Motor neuron (in vitro differentiated cells): Measurements from ENCODE around the gene PCDH9. TPM values are rescaled to one million over a fixed set of nuclear protein-coding genes. Genes with fewer than 3 reads are reported as not detected.

Experiments used
- ATAC-seq, 8 experiments: fragments of 200-7000 bp; cut with Tn5 transposase; replicated peaks in 6 of 8; 2 replicates each; pipeline ENCODE4 v1.8.0; 2021; ENCODE audit warnings: mild to moderate bottlenecking in 8 of 8, moderate library complexity in 8 of 8
- H3K27ac ChIP-seq, 2 donors: fragments of 250-450 bp; sonication (Bioruptor Pico); 2 replicates each; pipeline ENCODE4 v1.9.0; 2021; ENCODE audit warnings: antibody characterized with exemption in 2 of 2, mild to moderate bottlenecking in 2 of 2, moderate library complexity in 1 of 2
- H3K4me1 ChIP-seq, 2 donors: fragments of 250-450 bp; sonication (Bioruptor Pico); replicated peaks in 1 of 2; 2 replicates each; pipeline ENCODE4 v1.6.1; 2021; ENCODE audit warnings: antibody characterized with exemption in 2 of 2, mild to moderate bottlenecking in 2 of 2, moderate library complexity in 1 of 2
- H3K4me3 ChIP-seq, 5 donors: fragments of 250-450 bp; sonication (Bioruptor Pico); 2 replicates each; pipeline ENCODE4 v1.9.0; 2021; ENCODE audit warnings: antibody characterized with exemption in 5 of 5, mild to moderate bottlenecking in 5 of 5, moderate library complexity in 4 of 5
- WGBS, 10 experiments: fragments of 450-650 bp; shearing (Covaris generic); methylation state at CpG; one replicate each; pipeline ENCODE4 v1.0.0; 2022; 5-methylcytosine and 5-hydroxymethylcytosine counted together
- in situ Hi-C, 9 experiments: fragments of 400-800 bp; cut with MboI; loops; one replicate each; pipeline ENCODE4 v1.15.0; 2021; ENCODE audit warnings: low sequenced_read_pairs in 9 of 9, low pct_unique_long_range_greater_than_20kb in 2 of 9; ENCODE audit not compliant: unreplicated experiment in 9 of 9
- total RNA-seq, 8 experiments: library from RNA; unstranded; fragments of 300-600 nt; gene quantifications; 2 replicates each; pipeline versions ENCODE4 v1.2.3 to v1.2.4, GENCODE V29; 2022

The PCDH9 gene
- total RNA-seq, 8 experiments from 2014 or later = 0.51 to 201 (median 64.7) TPM

- no peak overlapping the region for H3K4me3 ChIP-seq
- no peak for ATAC-seq
- whole genome bisulfite sequencing, 10 experiments = 0 to 100% (median 90%) methylated on average over 1 to 2 of the region's 2 CpGs; no CpG with 5 or more reads in 1 of the 10 experiments
- peaks cover 7 to 15% of the 10 kb centered on the region in 2 donors for H3K4me1 ChIP-seq
- in situ Hi-C loops = no loop called here
- no peak overlapping the region for H3K27ac ChIP-seq
Observed at GRCh38 chr13:66489586-66489985, 740.5 kb downstream of the PCDH9 start.

GRCh38 chr13:66489172-66489571 lies 741.0 kb downstream of the PCDH9 start:
- ATAC-seq = no peak
- H3K4me3 ChIP-seq = no peak overlapping the region
- WGBS, 10 experiments = 15 to 100% (median 100%) methylated on average over 1 of the region's 1 CpG; no CpG with 5 or more reads in 2 of the 10 experiments
- in situ Hi-C loops = no loop called here
- H3K27ac ChIP-seq = no peak overlapping the region
- H3K4me1 ChIP-seq = peaks cover 7 to 15% of the 10 kb centered on the region in 2 donors

GRCh38 chr13:66483712-66484111 lies 746.4 kb downstream of the PCDH9 start:
- ATAC-seq = no peak
- H3K27ac ChIP-seq = no peak overlapping the region
- in situ Hi-C loops = no loop called here

GRCh38 chr13:66482836-66483235 lies 747.3 kb downstream of the PCDH9 start:
- no peaks in the 10 kb centered on the region for H3K4me1 ChIP-seq
- in situ Hi-C loops = no loop called here
- WGBS, 10 experiments = 18 to 90% (median 74%) methylated on average over 2 to 4 of the region's 4 CpGs; no CpG with 5 or more reads in 2 of the 10 experiments
- H3K27ac ChIP-seq = no peak overlapping the region
- H3K4me3 ChIP-seq = no peak overlapping the region
- no peak for ATAC-seq

More at GRCh38 chr13:66483712-66484111, 746.4 kb downstream of the PCDH9 start:
- Histone ChIP-seq H3K4me1 (no peaks in the 10 kb centered on the region), H3K4me3 (no peak overlapping the region)
- 0 to 100% (median 50%) methylated on average over 1 to 5 of the region's 9 CpGs; no CpG with 5 or more reads in 3 of the 10 experiments for WGBS, 10 experiments

GRCh38 chr13:66477816-66478215 lies 752.3 kb downstream of the PCDH9 start:
- H3K4me1 ChIP-seq = no peaks in the 10 kb centered on the region
- WGBS, 10 experiments = 0 to 89% (median 77%) methylated on average over 2 to 4 of the region's 4 CpGs; no CpG with 5 or more reads in 1 of the 10 experiments
- H3K27ac ChIP-seq = no peak overlapping the region
- ATAC-seq = no peak
- in situ Hi-C loops = no loop called here
- no peak overlapping the region for H3K4me3 ChIP-seq

GRCh38 chr13:66475061-66475460 lies 755.1 kb downstream of the PCDH9 start:
- Histone ChIP-seq H3K27ac (no peak overlapping the region), H3K4me3 (no peak overlapping the region), H3K4me1 (no peaks in the 10 kb centered on the region)
- in situ Hi-C loops = no loop called here
- no peak for ATAC-seq

- no peak overlapping the region for H3K4me3 ChIP-seq
- ATAC-seq = no peak
- WGBS, 10 experiments = 7 to 90% (median 82%) methylated on average over 3 to 6 of the region's 6 CpGs
- no peaks in the 10 kb centered on the region for H3K4me1 ChIP-seq
- in situ Hi-C loops = no loop called here
- no peak overlapping the region for H3K27ac ChIP-seq
Observed at GRCh38 chr13:66469745-66470144, 760.4 kb downstream of the PCDH9 start.

- Histone ChIP-seq H3K4me1 (no peaks in the 10 kb centered on the region), H3K4me3 (no peak overlapping the region), H3K27ac (no peak overlapping the region)
- in situ Hi-C loops = no loop called here
- ATAC-seq = no peak
Observed at GRCh38 chr13:66468656-66469055, 761.5 kb downstream of the PCDH9 start.

GRCh38 chr13:66462187-66462586 lies 767.9 kb downstream of the PCDH9 start:
- 3 to 100% (median 79%) methylated on average over 1 to 3 of the region's 3 CpGs for WGBS, 10 experiments
- no peak overlapping the region for H3K4me3 ChIP-seq
- H3K27ac ChIP-seq = no peak overlapping the region
- in situ Hi-C loops = no loop called here
- ATAC-seq = no peak
- no peaks in the 10 kb centered on the region for H3K4me1 ChIP-seq

GRCh38 chr13:66461021-66461420 lies 769.1 kb downstream of the PCDH9 start:
- WGBS, 10 experiments = 13 to 100% (median 89%) methylated on average over 1 of the region's 1 CpG; no CpG with 5 or more reads in 3 of the 10 experiments
- no peaks in the 10 kb centered on the region for H3K4me1 ChIP-seq
- ATAC-seq = peak in 1 of 8 experiments; percentile 30
- in situ Hi-C loops = no loop called here
- H3K4me3 ChIP-seq = no peak overlapping the region
- H3K27ac ChIP-seq = no peak overlapping the region

- WGBS, 10 experiments = 0 to 100% (median 89%) methylated on average over 1 to 3 of the region's 3 CpGs; no CpG with 5 or more reads in 1 of the 10 experiments
- H3K4me3 ChIP-seq = no peak overlapping the region
- peak in 2 of 8 experiments; percentile 48 to 91 for ATAC-seq
- no peak overlapping the region for H3K27ac ChIP-seq
- H3K4me1 ChIP-seq = no peaks in the 10 kb centered on the region
- in situ Hi-C loops = no loop called here
Observed at GRCh38 chr13:66459634-66460033, 770.5 kb downstream of the PCDH9 start.

GRCh38 chr13:66459143-66459542 lies 771.0 kb downstream of the PCDH9 start:
- H3K4me3 ChIP-seq = no peak overlapping the region
- in situ Hi-C loops = no loop called here
- no peak for ATAC-seq

GRCh38 chr13:66446413-66446812 lies 783.7 kb downstream of the PCDH9 start:
- 12 to 100% (median 70%) methylated on average over 1 to 4 of the region's 4 CpGs for WGBS, 10 experiments
- Histone ChIP-seq H3K4me1 (no peaks in the 10 kb centered on the region), H3K4me3 (no peak overlapping the region), H3K27ac (no peak overlapping the region)
- no peak for ATAC-seq
- in situ Hi-C loops = no loop called here

More at GRCh38 chr13:66459143-66459542, 771.0 kb downstream of the PCDH9 start:
- 0 to 100% (median 86%) methylated on average over 1 to 2 of the region's 2 CpGs; no CpG with 5 or more reads in 2 of the 10 experiments for WGBS, 10 experiments
- Histone ChIP-seq H3K27ac (no peak overlapping the region), H3K4me1 (no peaks in the 10 kb centered on the region)

GRCh38 chr13:66443926-66444325 lies 786.2 kb downstream of the PCDH9 start:
- H3K4me1 ChIP-seq = no peaks in the 10 kb centered on the region
- no peak overlapping the region for H3K27ac ChIP-seq
- WGBS, 10 experiments = 0 to 100% (median 88%) methylated on average over 1 of the region's 1 CpG; no CpG with 5 or more reads in 3 of the 10 experiments
- no peak for ATAC-seq
- in situ Hi-C loops = no loop called here
- no peak overlapping the region for H3K4me3 ChIP-seq
